Endometrium (tissue), 2 donors: ENCODE measurements around the gene RGS13.

Source experiments
- FAIRE-seq: peaks from 2 replicates; lab custom pipeline; 2012; peaks lifted over from hg19 to GRCh38; lab: Jason Lieb, UNC
- donor health status: control.
- donor health status: control.

Gene RGS13

DNA sequence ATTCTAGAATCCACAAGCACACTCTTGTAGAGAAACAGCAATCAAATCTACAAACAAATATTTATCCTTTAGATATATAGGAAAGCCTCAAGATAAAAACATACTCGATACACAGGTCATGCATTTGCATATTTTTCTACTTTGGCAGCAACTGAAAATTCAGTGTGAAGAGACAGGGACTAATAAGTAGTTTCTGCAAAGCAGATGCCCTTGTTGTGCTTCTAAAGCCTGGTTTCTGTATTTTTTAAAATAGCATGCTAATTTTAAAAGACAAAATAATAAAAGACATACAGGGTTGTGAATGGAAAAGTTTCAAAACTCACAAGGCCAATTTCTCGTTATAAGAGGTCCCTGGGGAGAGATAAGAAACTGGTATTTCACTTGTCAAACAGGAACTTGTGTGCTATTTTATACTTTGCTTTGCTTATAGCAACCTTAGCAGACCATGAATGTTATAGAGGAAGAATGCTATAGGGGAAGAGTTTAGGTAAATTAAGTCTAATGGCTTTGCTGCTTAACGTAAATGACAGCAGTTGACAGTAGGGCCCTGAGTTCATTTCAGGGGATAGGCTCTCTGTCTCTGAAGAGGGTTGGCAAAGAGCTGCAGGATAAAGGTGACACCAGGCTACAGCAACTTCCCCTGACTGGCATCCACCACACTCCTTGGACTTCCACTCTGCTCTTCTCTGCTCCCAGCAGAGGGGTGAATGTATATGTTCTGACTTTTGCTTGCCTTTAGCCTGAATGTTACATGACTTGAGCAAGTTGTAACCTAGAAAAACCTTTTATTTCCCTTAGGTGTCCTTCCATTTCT, 9.4 kb upstream of the RGS13 start:
- FAIRE-seq: no peak

DNA sequence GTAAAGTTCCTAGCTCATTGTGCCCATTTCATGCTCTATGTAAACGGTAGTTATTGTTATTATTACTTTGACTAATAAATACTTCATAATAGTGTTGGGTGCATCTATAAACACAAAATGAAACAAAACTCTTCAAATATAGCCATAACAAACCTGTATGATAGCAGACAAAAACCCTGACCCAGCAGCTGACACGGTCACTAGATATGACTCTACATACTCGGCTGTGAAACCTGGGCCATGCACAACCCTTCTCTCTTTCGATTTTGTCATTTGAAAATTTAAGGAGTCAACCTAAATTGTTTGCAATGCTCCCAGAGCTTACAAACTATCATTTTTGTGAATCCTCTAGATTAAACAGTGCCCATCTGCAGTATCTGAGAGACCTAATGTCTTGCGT, 8.0 kb upstream of the RGS13 start:
- FAIRE-seq: no peak

DNA sequence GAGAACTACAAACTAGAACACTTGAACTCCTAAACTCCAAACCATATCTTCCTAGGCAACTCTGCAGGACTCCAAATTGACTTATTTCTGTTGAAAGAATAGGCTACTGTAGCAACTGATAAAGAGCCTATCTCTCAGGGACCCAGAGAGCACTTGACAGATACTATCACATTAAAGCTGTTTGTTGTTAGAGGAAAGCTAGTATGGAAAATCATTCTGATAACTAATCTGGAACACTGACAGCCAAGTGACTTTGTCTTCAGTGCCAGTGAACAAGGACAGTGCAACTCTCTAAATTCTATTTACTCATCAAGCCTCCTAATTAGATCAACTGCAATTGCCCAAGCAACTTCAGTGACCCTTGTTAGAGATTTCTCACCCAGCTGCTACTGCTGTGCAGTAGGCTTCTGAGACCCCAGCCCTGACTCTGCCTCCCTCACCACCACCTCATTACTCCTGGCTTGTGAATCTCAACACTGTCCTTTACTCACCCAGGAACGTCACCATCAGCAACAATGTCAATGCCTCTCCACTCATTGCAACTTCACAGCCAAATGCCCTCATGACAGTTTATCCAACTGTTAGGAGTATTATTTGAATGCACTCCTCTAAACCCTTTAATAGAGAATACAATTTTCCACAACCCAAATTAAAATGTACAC, 7.4 kb upstream of the RGS13 start:
- no peak for FAIRE-seq

DNA sequence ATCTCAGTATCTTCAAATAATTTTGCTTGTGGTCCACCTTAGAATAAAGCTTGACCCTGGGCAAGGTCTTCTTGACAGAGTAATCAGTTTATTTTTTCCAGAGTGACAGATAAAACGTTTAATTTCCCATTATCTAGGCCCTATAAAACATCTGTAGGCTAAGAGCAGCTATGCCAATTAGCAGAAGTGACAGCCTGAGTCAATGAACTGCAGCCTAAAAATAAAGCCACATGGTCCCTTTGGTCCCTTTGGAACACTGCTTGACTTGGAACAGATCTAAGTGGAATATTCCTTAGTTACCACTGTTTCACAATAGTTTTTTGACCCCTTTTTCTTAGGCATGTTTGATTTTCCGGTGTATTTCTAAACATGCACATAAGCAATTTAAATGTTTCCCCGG, 6.3 kb upstream of the RGS13 start:
- no peak for FAIRE-seq

DNA sequence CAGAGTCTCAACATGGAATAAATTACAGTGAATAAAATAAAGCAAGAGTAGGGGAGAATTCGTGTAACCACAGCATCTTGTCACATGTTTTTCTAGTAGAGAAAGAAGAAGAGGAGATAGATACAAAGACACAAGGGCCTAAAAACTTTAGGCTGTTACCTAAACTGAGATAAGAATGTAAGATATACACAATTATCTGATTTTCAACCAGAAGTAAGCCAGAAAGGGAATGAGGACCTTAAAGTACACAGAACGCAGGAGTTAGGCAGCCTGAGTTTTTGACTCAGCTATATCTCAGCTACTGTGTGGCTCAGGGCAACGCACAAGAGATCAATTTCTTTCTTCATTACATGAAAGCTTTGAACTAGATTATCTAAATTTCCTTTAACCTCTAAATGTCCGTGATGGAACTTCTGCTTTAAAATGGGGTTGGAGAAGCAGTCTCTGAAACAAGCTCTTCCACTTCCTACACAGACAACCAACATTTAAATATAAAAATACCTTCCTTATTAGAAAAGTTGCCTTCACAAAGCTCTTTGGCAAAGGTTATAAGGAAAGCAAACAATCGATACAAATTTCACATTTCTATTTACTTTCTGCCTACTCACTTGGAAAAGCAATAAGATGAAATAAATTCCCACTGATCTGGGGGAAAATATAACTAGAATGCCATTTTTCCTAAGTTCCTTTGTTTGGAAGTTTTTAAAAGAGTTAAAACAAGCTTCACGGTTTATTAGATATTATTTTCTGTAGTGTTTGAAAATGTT, 5.2 kb upstream of the RGS13 start:
- FAIRE-seq: no peak

DNA sequence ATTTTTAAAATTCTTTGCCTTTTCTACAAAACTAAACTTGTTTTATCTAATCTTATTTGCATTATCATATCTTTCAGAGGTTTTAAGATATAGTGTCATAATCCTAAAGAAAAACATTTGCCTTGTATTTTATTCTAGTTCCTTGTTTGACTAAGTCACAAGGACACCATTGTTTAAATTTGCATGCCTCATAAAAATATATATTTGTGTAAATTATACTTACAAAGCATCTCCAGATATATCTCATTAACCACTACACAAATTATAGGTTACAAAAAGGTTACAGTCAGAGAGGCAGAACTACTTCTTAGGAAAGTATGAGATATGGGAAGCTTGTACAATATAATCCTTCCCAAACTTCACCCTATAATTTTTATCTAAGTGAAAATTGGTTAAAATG, 4.2 kb upstream of the RGS13 start:
- FAIRE-seq: no peak

DNA sequence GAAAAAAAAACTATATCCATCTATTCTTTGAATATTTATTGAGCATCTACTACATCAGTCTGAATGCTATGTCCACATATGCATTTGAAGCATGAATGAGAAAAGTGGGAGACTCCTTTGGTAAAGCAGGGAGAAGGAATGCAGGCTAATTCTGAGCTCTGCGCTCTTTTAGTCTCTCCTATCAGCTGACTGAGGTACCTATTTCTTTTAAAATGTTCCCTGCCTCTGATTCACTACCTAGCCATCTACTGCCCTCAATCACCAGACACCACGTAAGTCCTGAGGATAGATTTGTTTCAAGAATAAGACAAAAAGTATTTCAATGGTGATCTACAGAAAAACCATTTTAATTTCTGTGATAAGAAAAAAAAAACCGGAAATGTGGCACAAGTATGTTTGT, 3.8 kb upstream of the RGS13 start:
- no peak for FAIRE-seq

DNA sequence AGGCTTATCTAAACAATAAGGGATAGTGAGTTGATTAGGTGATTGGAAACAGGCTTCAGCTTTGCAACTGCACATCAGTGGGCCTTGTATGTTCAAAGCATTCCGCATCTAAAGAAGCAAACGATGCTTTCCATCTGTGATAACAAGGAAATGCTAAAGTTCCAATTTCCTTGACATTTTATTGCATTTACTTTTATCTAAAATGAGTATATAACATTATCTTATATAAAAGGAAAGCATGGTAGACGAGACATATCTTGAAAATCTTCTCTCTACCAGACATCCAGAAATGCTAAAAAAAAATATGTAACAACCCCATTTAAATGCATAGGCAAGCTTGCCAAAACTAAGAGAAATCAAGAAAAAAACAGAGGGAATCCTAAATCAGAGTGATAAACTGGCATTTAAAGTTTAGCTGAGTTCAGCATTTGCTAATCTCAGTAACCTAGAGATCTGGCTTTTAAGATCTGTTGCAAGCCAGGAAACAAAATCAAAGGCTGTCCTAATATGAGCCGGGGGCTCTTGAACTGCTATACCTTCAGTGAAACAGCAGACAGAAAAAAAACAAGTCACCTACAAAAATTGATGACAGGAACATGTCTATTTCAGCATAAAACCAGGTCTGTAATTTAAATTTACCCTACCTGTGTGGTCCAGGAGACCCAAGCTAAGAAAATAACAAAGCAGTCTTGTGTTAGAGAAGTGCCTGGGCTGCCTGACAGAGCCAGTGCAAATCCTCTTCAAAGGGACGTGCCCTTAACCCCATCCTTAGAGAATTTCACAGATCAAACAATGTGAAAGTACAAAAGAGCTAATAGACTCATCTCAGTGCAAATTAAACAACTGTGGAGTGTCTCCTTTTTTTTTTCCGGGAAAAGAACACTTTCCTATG, 3.1 kb upstream of the RGS13 start:
- FAIRE-seq: no peak

DNA sequence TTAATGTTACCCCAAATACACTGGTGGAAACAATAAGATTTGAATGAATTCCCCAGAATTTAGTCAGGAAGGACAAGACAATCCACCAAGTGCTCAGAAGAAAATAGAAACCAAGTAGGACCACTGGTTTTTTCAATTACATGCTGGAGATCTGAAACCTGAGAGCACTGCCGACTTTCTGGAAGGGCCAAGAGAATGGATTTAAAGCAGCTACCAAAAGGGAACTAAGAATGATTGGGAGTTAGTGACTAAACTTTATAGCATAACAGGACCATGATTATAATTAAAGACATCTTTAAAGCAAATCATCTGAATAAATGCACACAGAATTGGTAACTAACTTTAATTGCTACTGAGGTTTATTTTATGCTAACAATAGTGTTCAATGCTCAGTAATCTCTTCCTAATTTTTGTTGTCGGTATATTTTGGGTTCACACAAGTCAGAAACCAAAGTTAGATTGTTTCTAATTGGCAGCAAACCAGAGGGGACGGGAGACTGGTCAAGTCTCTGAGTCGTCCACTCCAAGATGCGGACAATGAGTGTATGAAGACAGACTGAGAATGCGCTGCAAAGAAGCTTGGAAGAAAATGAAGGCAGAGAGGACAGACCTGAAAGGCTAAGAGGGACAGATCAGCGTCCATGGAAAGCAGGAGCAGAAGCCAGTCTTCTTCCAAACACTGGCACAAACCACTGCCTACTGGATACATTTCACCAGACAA, 2.3 kb upstream of the RGS13 start:
- no peak for FAIRE-seq

DNA sequence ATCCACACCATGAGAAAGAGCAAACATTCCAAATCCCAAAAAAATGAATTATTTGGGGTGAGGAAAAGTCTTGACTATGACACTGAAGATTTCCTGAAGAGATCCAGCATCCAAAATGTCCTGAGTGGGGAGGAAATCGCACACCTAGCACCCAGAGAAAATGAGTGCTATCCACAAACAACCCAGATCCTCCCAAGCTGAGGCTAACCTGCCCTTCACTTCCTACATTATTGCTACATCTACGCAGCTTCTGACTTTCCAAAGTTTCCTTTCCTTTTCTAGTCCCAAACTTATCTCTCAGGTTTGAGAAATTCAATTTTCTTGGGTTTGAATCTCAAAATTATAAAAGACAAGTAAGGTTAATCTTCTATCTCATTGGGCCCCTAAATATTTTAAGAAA, 906 bp upstream of the RGS13 start:
- FAIRE-seq: no peak

DNA sequence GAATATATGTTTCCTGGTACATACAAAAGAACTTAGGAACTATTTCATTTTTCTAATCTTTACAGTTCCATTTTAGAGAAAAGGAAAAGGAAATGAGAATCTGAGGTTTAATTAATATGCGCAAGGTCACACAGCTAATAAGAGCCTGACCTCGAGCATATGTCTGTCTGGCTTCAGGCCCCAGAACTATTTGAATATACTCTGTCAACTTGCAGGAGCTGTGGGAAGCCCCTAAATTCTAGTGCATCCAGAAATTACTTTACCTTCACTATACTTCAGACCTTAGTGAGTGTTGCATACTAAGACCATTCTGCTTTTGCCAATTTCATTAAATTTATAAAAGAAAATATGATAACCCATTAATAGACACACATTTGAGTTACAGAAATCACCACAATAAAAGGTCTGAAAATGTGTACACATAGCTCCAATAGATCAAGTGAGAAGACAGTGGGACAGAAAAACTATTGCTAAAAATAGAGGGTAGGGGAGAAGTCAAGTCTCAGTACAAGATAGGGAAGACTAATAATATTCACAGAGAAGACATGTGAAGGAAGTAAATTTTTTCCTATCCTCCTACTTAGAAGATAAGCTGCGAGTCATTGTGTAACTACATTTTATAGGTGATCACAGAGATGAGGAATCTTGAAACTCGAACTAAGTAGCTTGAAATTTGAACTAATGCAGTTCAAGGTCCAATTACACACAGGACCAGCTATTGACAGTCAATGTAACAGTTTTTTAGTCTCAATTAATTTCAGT, 3.8 kb downstream of the RGS13 start:
- no peak for FAIRE-seq

DNA sequence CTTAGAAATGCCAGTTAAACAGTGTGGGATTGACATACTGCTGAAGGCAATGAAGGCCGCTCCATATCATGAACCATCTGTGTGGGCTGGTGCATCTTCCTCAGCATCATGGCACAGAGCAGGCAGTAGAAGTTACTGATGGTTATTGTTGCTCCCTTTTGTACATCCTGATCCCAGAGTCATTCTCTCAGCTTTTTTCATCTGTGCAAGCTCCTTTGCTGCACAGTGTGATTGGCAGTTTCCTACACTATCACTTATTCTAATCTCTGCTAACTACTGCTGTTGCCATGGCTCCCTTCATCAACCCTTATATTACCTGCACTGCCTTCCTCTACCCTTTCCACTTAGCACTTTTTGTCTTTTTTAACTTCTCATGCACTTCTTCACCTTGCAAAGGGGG, 16.2 kb downstream of the RGS13 start:
- no peak for FAIRE-seq

DNA sequence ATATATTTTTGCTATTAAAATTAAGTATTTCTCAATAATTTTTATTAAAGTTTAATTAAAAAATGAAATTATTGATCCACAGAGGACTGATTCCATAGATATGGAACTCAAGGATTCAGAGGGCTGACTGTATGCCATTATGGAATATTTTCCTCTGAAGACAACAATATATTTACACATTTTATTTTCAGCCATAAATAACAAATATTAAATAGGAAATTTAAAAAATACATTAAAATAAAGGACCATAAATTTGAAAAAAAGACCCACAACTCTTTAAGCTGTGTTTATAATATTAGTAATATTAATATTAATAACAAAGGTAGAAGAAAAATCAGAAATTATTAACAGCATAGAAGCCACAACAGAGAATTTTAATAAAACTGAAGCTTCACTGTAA, 18.2 kb downstream of the RGS13 start:
- no peak for FAIRE-seq

DNA sequence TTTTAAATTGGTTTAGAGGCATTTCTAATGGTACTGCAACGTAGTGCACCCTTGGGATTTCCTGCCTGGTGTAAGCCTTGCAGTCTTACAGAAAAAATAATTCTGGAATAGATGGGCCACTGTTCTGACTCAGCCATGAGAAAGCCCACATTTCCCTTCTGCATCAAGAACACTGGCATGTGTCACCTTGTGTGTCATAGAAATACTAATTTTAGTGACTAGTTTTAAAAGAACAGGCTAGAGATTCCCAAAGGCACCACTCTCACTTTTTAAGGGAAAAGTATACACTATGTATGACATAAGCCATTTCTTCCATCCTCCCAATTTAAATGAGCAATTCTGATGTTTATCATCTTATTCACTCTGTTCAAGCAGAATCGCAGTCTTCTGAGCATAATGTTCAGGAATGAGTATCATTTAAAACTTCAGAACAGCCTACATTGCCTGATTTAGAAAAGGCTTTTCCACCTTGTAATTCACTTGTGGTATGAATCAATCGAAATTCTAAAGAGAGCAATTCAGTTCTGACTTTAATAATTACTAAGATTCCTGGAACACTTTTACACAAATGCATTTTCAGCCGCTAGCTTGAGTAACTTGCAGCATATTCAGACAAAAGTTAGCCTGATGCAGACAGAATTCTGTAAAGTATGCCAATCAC, 18.8 kb downstream of the RGS13 start:
- FAIRE-seq: no peak

DNA sequence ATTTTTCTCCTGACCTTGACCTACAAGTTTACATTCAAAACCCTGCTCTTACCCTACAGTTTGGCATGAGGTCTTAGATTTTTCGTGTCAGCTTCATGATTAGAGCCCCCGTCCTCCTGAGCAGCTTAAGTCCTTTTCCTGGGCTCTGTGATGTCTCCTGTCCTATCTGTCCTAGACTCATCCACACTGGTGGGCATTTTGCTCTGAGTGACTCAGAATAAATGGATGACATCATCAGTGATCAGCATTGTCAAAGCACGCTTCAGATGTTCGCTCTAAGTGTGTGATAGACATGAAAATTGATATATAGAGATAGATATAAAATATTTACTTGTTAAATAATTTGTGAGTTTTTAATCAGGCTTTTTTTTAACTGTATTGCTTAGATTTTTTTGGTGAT, 21.8 kb downstream of the RGS13 start:
- no peak for FAIRE-seq

DNA sequence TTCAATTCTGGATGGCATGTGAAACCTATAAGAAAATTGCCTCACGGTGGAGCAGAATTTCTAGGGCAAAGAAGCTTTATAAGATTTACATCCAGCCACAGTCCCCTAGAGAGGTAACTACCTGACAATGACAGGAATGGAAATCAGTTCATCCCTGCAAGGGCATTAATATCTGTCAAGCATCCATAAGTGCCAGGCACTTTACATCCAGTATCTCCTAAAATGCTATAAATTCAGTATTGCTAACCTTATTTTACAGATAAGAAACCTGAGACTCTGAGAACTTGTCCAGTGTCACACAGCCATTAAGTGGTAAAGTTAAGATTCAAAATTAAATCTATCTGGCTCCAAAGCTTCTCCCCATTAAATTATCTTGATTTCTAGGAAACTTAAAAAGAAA, 22.3 kb downstream of the RGS13 start:
- no peak for FAIRE-seq

DNA sequence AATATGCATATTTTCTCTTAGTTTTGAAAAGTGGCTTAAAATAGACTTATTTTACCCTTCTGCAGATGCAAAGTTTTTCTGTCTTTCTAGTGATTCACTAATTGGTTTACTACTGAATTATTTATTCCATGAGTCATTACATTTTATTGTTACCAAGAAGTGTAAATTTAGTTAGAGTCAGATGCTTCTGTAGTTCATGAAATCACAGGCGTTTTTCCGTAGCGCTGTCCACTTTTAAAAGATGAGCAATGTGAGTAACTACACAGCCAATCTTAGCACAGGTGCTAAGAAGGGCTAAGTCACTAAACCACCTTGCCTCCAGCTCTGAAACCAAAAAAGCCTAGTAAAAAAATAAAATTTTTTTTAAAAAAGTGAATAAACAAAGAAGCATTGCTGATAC, 24.7 kb downstream of the RGS13 start:
- FAIRE-seq: no peak

DNA sequence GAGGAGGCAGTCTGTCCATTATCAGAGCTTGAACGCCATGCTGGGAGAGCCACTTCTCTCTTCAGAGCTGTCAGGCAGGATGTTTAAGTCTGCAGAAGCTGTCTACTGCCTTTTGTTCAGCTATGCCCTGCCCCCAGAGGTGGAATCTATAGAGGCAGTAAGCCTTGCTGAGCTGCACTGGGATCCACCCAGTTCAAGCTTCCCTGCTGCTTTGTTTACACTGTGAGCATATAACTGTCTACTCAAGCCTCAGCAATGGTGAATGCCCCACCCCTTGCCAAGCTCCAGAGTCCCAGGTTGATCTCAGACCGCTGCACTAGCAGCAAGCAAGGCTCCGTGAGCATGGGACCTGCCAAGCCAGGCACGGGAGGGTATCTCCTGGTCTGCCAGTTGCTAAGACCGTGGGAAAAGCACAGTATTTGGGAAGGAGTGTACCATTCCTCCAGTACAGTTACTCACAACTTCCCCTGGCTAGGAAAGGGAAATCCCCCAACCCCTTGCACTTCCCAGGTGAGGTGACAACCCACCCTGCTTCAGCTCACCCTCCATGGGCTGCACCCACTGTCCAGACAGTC, 32.5 kb downstream of the RGS13 start:
- no peak for FAIRE-seq

DNA sequence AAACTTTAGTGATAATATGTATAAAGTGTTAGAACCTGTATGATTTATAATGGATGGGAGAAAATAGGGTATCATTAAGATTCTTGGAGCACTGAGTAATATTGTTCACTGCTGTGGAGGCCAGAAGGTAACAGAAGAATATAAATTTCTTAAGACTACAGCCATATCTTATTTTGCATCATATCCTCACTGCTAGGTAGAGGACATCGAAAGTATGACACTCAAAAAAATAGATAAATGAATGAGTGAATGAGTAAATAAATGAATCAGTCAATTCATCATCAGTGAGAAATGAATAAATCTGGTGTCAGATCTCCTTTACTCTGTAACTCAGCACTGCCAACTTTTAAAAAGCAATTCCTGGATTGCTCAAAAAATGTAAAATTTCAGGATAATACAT, 33.2 kb downstream of the RGS13 start:
- no peak for FAIRE-seq

DNA sequence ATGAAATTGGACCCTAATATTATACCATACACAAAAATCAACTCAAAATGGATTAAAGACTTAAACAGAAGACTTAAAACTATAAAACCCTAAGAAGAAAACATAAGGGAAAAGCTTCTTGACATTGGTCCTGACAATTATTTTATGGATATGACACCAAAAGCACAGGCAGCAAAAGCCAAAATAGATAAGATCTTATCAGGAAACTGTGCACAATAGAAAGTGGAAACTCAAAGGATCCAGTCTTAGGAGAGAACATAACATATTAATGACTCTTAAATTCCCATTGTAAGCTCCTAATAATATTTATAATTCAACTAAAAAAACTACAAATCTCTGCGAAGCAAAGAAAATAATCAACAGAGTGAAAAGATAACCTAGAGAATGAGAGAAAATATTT, 39.8 kb downstream of the RGS13 start:
- no peak for FAIRE-seq
